Right cardiac atrium (tissue), 5 donors: ENCODE data around the gene ZNF844. TPM values are rescaled to one million over a fixed set of nuclear protein-coding genes. Genes with fewer than 3 reads are reported as not detected.

Experiments
- polyA plus RNA-seq: library from polyadenylated mRNA; stranded (reverse); fragments of 200-250 nt; gene quantifications from one replicate; pipeline ENCODE4 v1.2.3, GENCODE V29; 2013
- total RNA-seq, 4 donors: library from RNA; stranded (reverse); fragmentation: NEBNext Ultra II Directional; extraction: Animal tissue kit (Norgen Biotek cat#: 25700); gene quantifications; one replicate each; pipeline ENCODE4 v1.2.1, GENCODE V29; 2021
- donor health status: healthy with polysubstance abuse.
- donor health status: DM: no; HTN: yes; CAD: no.
- donor health status: DM: no; HTN: no; CAD: no.
- donor health status: DM: no; HTN: yes; CAD: no; lungs with severe emphysema.
- donor health status: DM: yes; HTN: yes; CAD: no.

Gene ZNF844
- total and polyA plus RNA-seq, 5 donors: 5.6 to 14.7 (median 13.5) TPM

Other genes with a start within 250 kb of the ZNF844 start
- 1 to 10 TPM; 4.7 to 5.5 (median 5.4) TPM for gene ZNF439, start 216.0 kb upstream of the ZNF844 start, total RNA-seq
- gene ZNF439, start 216.0 kb upstream of the ZNF844 start, polyA plus RNA-seq: 4.7 TPM
- 1 to 10 TPM; 4.6 to 6.1 (median 5.8) TPM for gene ZNF69, start 176.9 kb upstream of the ZNF844 start, total RNA-seq
- 3.8 TPM for gene ZNF69, start 176.9 kb upstream of the ZNF844 start, polyA plus RNA-seq
- gene ZNF700, start 139.6 kb upstream of the ZNF844 start, total RNA-seq: 1 to 10 TPM; 4.6 to 6.2 (median 5.1) TPM
- gene ZNF700, start 139.6 kb upstream of the ZNF844 start, polyA plus RNA-seq: 3.3 TPM
- gene ZNF763, start 99.7 kb upstream of the ZNF844 start, total RNA-seq: 1 to 10 TPM; 1.8 to 5.9 (median 3.7) TPM
- gene ZNF763, start 99.7 kb upstream of the ZNF844 start, polyA plus RNA-seq: 2.8 TPM
- gene ZNF433, start 29.1 kb upstream of the ZNF844 start, total RNA-seq: 1 to 10 TPM; 3.5 to 5.0 (median 3.9) TPM
- 4.0 TPM for gene ZNF433, start 29.1 kb upstream of the ZNF844 start, polyA plus RNA-seq
- gene ZNF878, start 11.8 kb upstream of the ZNF844 start, total RNA-seq: under 1 TPM in 2 of 4 donors, not detected in 2; 0.20 to 0.38 TPM
- gene ZNF878, start 11.8 kb upstream of the ZNF844 start, polyA plus RNA-seq: 0.23 TPM
- gene ZNF20, start 75.6 kb downstream of the ZNF844 start, total RNA-seq: 1 to 10 TPM in 3 of 4 donors, under 1 TPM in 1; 0.42 to 2.5 (median 2.1) TPM
- 1.2 TPM for gene ZNF20, start 75.6 kb downstream of the ZNF844 start, polyA plus RNA-seq
- gene ZNF625, start 92.0 kb downstream of the ZNF844 start, total RNA-seq: 1 to 10 TPM; 4.3 to 7.0 (median 5.4) TPM
- gene ZNF625, start 92.0 kb downstream of the ZNF844 start, polyA plus RNA-seq: 1.2 TPM
- gene ZNF136, start 98.4 kb downstream of the ZNF844 start, total RNA-seq: 1 to 10 TPM; 5.3 to 7.2 (median 5.8) TPM
- gene ZNF136, start 98.4 kb downstream of the ZNF844 start, polyA plus RNA-seq: 3.6 TPM
- 10 to 100 TPM in 1 of 4 donors, 1 to 10 TPM in 3; 8.9 to 13.1 (median 9.5) TPM for gene ZNF44, start 230.2 kb downstream of the ZNF844 start, total RNA-seq
- 5.3 TPM for gene ZNF44, start 230.2 kb downstream of the ZNF844 start, polyA plus RNA-seq